Stimulated activated memory B cell treated with anti-CD40 and anti-IgM and Interleukin-4, amounts not matched to agents 10 μg/mL and 1 μg/mL and 100 μg/mL, for 72 hours (primary cell): ENCODE data around the gene TNS3.

ENCODE experiments used
- ATAC-seq: fragments of 150-1000 bp; cut with Tn5 transposase; 2 replicates; pipeline ENCODE4 v1.10.0; 2021
- H3K27ac Mint-ChIP-seq: one replicate; pipeline ENCODE4 v1.8.0; 2022; ENCODE audit warnings: mild to moderate bottlenecking, mixed read lengths
- H3K27me3 Mint-ChIP-seq: one replicate; pipeline ENCODE4 v1.8.0; 2022; ENCODE audit warnings: mixed read lengths
- H3K36me3 Mint-ChIP-seq: one replicate; pipeline ENCODE4 v1.8.0; 2022; ENCODE audit warnings: mixed read lengths
- H3K4me1 Mint-ChIP-seq: one replicate; pipeline ENCODE4 v1.8.0; 2022; ENCODE audit warnings: mixed read lengths
- H3K4me3 Mint-ChIP-seq: one replicate; pipeline ENCODE4 v1.8.0; 2022; ENCODE audit warnings: mild to moderate bottlenecking, moderate library complexity, mixed read lengths
- H3K9me3 Mint-ChIP-seq: one replicate; pipeline ENCODE4 v1.8.0; 2022; ENCODE audit warnings: mixed read lengths

Gene TNS3

DNA sequence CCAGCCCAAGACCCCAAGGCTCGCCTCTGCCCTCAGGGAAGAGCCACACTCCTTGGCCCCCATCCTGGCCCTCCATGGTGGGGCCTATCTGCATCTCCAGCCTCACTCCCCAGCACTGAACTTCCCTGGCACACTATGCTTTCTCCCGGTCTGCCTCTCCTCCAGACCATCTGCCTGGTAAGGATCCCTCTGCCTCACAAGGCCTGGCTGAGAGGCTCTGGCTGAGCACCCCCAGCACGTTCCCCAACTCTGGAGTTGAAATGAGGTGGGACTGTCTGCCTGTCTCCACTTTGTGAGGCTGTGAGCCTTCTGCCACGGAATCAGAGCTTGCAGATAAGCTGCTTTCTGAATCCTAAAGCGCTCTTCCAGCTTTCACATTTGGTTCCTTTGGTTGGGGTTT is 220.7 kb downstream of the TNS3 start:
- H3K27ac Mint-ChIP-seq, result no peak overlapping the region
- no peak overlapping the region for H3K4me3 Mint-ChIP-seq
- H3K27me3 Mint-ChIP-seq, result no peaks in the 10 kb centered on the region
- peaks cover 8% of the 10 kb centered on the region for H3K4me1 Mint-ChIP-seq
- no peaks in the 10 kb centered on the region for H3K9me3 Mint-ChIP-seq
- H3K36me3 Mint-ChIP-seq, result peaks cover 7% of the 10 kb centered on the region
- no peak for ATAC-seq

GRCh38 chr7:47360301-47360900 is 221.5 kb downstream of the TNS3 start:
- Mint-ChIP-seq H3K27ac (no peak overlapping the region), H3K9me3 (no peaks in the 10 kb centered on the region), H3K4me1 (peaks cover 8% of the 10 kb centered on the region), H3K4me3 (no peak overlapping the region), H3K27me3 (no peaks in the 10 kb centered on the region), H3K36me3 (peaks cover 7% of the 10 kb centered on the region)
- no peak for ATAC-seq

GRCh38 chr7:47358944-47359588 is 222.8 kb downstream of the TNS3 start:
- Mint-ChIP-seq H3K36me3 (peaks cover 7% of the 10 kb centered on the region), H3K4me1 (peaks cover 8% of the 10 kb centered on the region), H3K4me3 (no peak overlapping the region), H3K9me3 (no peaks in the 10 kb centered on the region), H3K27me3 (no peaks in the 10 kb centered on the region), H3K27ac (no peak overlapping the region)
- no peak for ATAC-seq

DNA sequence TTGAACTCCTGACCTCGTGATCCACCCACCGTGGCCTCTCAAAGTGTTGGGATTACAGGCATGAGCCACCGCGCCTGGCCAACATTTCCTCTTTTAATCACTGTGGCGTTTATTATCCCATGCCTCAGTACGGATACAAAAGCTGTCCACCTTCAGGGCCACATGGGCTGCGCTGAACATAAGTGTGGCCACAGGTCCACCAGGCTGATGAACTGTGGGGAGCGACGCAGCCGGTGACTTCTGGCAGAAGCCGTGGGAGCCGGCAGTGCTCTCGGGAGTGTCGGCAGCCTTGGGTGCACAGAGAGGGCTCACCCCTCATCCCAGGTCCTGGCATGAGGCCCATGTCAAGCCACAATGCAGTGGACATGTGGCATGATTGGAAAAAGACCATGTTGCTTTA is 223.6 kb downstream of the TNS3 start:
- H3K9me3 Mint-ChIP-seq, result no peaks in the 10 kb centered on the region
- H3K27me3 Mint-ChIP-seq, result no peaks in the 10 kb centered on the region
- no peak for ATAC-seq
- peaks cover 8% of the 10 kb centered on the region for H3K4me1 Mint-ChIP-seq
- H3K4me3 Mint-ChIP-seq, result no peak overlapping the region
- peaks cover 7% of the 10 kb centered on the region for H3K36me3 Mint-ChIP-seq
- no peak overlapping the region for H3K27ac Mint-ChIP-seq

GRCh38 chr7:47357863-47358262 is 224.0 kb downstream of the TNS3 start:
- ATAC-seq, result no peak
- Mint-ChIP-seq H3K4me3 (no peak overlapping the region), H3K36me3 (peaks cover 7% of the 10 kb centered on the region), H3K27me3 (no peaks in the 10 kb centered on the region), H3K27ac (no peak overlapping the region), H3K9me3 (no peaks in the 10 kb centered on the region), H3K4me1 (peaks cover 8% of the 10 kb centered on the region)

DNA sequence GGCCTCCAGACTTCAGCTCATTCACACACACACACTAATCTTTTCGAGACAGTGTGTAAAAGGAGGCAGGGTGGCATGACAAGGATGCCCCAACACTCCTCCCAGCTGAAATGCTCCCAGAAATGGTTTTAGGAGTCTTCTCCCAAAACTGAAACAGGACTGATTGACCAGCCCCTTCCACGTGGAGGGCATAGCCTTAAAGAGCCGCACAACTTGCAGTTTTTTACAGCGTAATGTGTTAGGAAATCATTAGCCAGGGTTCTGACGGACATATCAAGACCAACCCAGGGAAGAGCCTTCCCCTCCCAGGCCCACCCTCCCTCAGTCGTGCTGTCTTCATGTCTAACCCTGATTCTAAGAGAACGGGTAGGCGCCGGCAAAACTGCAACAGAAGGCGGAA is 224.6 kb downstream of the TNS3 start:
- H3K36me3 Mint-ChIP-seq, result peaks cover 7% of the 10 kb centered on the region
- H3K27me3 Mint-ChIP-seq, result no peaks in the 10 kb centered on the region
- H3K9me3 Mint-ChIP-seq, result no peaks in the 10 kb centered on the region
- peaks cover 8% of the 10 kb centered on the region for H3K4me1 Mint-ChIP-seq
- no peak overlapping the region for H3K27ac Mint-ChIP-seq
- no peak for ATAC-seq
- no peak overlapping the region for H3K4me3 Mint-ChIP-seq

DNA sequence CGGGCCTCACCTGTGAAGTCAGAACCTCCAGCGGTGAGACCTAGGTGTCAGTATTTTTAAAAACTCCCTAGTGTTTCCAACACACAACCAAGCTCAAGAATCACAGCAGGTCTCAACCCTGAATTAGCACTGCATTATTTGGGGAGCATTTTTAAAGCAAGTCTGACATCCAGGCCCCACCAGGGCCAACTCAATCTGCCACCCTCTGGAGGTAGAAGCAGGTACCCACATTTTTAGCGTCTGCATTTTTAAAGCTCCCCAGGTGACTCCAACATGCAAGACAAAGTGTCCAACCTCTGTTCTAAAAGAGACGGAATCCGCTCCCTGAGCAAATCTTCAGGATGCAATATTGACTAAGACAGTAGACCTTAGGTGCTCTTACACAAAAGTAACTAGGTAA is 225.7 kb downstream of the TNS3 start:
- ATAC-seq, result no peak
- no peak overlapping the region for H3K27ac Mint-ChIP-seq
- H3K4me1 Mint-ChIP-seq, result peaks cover 2% of the 10 kb centered on the region
- H3K36me3 Mint-ChIP-seq, result peaks cover 4% of the 10 kb centered on the region
- no peaks in the 10 kb centered on the region for H3K27me3 Mint-ChIP-seq
- no peak overlapping the region for H3K4me3 Mint-ChIP-seq
- no peaks in the 10 kb centered on the region for H3K9me3 Mint-ChIP-seq

DNA sequence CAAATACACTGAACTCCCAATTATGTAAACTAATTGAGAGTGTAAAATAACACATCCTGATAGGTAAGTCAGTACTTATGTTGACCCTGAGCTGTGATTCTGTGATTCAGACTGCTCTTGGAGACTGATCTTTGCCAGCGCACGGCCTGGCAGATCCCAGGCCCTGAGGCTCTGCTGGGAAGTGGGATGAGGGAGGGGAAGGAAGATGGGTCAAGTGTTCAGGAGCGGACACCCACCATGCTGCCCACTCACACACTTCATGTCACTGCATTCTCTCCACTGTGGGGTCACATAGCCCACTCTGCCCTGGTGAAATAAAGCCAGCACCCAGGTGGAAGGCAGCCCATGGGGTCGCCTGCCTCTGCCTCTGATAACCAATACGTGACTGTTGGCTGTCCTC is 226.2 kb downstream of the TNS3 start:
- Mint-ChIP-seq H3K36me3 (no peaks in the 10 kb centered on the region), H3K4me1 (no peaks in the 10 kb centered on the region), H3K27ac (no peak overlapping the region), H3K9me3 (no peaks in the 10 kb centered on the region), H3K4me3 (no peak overlapping the region), H3K27me3 (no peaks in the 10 kb centered on the region)
- no peak for ATAC-seq

DNA sequence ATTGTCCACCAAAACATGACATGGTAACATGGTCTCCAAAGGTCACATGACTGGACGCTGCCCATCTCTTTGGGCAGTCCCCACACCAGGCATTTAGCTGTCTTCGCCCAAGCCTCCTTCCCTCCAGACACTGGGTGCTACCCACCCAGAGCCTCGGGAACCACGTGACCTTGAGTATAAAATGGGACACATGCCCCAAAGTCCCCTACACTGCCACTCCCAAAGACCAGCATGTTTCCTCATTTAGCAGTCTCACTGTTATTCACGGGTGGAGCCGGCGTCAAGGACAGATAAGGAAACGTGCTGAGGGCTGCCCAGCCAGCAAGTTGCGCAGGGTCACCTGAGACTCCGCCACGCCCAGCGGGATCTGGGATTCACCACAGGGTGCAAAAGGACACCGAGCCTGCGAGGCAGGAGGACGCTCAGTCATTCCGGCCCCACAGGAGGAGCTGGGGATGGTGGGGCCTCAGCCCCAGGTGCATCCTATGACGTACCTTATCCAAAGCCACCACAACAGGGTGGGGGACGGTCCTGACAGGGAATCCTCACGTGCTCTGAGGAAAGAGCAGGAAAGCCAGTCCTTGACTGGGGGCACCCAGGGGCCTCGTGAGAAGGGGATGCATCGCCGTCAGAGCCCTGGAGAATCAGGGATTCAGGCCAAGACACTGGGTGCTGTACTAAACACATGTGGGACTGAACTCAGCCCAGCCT is 226.9 kb downstream of the TNS3 start:
- Mint-ChIP-seq H3K27ac (no peak overlapping the region), H3K4me3 (no peak overlapping the region)

DNA sequence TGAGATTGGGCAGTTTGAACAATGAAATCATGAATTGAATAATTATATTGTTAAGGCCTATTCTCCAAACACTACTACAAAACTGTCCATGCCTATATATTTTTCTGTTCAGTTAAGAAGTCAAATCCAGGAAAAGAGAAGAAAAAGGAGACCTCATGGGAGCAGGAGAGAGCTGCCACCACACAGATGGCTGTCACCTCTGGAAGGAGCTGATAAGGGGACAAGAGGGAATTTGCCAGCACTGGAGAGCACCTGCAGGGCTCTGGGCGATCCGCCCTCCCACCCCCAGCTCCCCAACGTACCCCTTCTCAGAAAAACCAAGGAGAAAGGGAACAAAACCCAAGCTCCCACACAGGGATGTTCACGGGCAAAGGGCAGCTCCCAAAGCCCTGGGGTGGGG is 227.8 kb downstream of the TNS3 start:
- Mint-ChIP-seq H3K4me3 (no peak overlapping the region), H3K27ac (no peak overlapping the region), H3K4me1 (no peaks in the 10 kb centered on the region), H3K27me3 (no peaks in the 10 kb centered on the region), H3K9me3 (no peaks in the 10 kb centered on the region), H3K36me3 (peaks cover 2% of the 10 kb centered on the region)
- no peak for ATAC-seq

More for the DNA sequence above, 226.9 kb downstream of the TNS3 start:
- ATAC-seq, result no peak
- Mint-ChIP-seq H3K36me3 (no peaks in the 10 kb centered on the region), H3K27me3 (no peaks in the 10 kb centered on the region), H3K4me1 (no peaks in the 10 kb centered on the region), H3K9me3 (no peaks in the 10 kb centered on the region)

GRCh38 chr7:47352394-47352968 is 229.4 kb downstream of the TNS3 start:
- no peak for ATAC-seq
- H3K9me3 Mint-ChIP-seq, result no peaks in the 10 kb centered on the region

DNA sequence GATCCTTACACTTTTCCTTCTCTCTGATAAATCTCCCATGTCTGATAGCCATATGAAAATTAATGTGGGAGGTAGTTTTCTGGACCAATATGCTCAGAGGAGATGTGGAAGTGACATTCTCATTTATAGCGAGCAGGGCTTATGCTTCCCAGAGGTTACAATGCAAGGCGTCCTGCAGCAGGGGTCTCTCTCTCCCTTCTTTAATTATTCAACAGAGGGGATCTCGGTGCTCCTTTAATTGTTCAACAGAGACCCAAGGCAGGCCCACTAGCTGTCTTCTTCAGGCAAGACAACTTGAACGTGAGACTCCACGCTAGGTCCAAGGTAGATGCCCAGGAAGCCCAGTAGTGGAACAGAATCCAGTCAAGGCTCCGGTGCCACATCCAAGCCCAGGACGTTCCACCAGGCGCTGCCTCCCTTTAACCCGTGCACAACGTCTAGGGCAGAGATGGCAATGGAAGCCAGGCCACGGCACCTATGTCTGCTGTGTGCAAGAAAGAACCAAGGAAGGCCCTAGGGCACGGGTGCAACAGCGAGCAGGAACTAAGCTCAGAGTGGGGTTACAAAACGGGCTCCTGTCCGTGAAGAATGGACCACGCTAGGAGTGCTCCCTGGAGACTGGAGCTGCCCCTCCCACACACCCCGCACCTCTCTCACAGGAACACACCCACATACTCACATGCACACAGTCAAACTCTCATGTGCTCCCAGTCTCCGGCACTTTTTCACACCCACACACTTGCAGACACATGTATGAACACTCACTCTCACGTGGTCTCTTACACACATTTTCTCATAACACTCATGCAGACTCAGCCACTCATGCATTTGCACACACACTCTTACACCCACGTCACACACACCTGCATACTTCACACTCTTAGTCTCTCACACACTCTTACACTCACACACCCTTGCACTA is 230.4 kb downstream of the TNS3 start:
- H3K4me3 Mint-ChIP-seq, result no peak overlapping the region
- no peaks in the 10 kb centered on the region for H3K27me3 Mint-ChIP-seq
- H3K9me3 Mint-ChIP-seq, result no peaks in the 10 kb centered on the region
- ATAC-seq, result no peak
- peaks cover 3% of the 10 kb centered on the region for H3K36me3 Mint-ChIP-seq
- no peaks in the 10 kb centered on the region for H3K4me1 Mint-ChIP-seq
- H3K27ac Mint-ChIP-seq, result no peak overlapping the region

More at GRCh38 chr7:47352394-47352968, 229.4 kb downstream of the TNS3 start:
- Mint-ChIP-seq H3K4me3 (no peak overlapping the region), H3K27me3 (no peaks in the 10 kb centered on the region), H3K36me3 (peaks cover 3% of the 10 kb centered on the region), H3K4me1 (no peaks in the 10 kb centered on the region), H3K27ac (no peak overlapping the region)

DNA sequence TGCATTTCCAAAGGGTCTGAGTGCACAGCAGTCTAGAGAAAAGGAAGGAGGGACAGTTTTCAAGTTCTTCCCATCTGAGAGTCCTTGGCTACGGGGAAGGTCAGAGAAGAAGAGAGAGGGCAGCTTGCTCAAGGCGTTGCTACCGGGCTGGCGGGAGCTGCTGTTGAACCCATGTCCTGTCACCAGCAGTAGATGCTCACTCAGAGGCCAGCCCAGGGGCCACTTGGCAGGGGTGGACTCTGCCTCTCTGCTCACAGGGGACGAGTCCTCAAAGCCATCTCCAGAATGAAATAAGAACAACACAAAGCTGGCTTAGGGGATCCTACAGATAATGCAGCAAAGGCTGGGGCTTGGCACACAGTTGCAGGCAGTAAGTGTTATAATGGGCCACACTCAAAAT is 231.5 kb downstream of the TNS3 start:
- Mint-ChIP-seq H3K4me3 (no peak overlapping the region), H3K36me3 (peaks cover 9% of the 10 kb centered on the region), H3K9me3 (no peaks in the 10 kb centered on the region), H3K27ac (no peak overlapping the region), H3K4me1 (no peaks in the 10 kb centered on the region), H3K27me3 (no peaks in the 10 kb centered on the region)
- no peak for ATAC-seq

GRCh38 chr7:47349401-47349800 is 232.5 kb downstream of the TNS3 start:
- Mint-ChIP-seq H3K4me3 (no peak overlapping the region), H3K36me3 (peaks cover 16% of the 10 kb centered on the region), H3K27ac (no peak overlapping the region), H3K4me1 (no peaks in the 10 kb centered on the region), H3K9me3 (no peaks in the 10 kb centered on the region), H3K27me3 (no peaks in the 10 kb centered on the region)
- no peak for ATAC-seq

DNA sequence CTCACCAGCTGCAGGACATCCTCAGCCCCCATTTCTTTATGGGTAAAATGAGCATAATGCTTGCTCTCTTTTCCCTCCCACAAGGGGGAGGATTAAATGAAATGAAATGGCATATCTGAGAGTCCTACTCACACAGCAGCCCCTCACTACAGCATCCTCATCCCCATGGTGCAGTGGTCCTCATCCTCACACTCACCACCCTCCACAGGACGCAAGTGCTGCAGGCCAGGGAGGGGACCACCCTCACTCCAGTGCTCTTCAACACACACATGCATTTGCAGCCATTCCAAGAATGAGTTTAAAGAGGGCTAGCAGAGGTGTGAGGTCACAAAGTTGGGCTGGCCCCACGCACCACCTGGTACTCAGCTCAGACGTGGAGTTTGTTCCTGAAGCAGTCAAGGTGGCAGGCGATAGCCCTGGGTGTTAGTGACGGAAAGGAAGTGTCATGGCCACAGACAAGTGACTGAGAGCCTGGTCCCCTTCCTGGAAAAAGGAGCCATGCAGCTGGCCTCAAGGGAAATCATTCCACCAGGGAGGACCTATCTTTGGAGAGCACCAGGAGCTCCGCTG is 234.0 kb downstream of the TNS3 start:
- Mint-ChIP-seq H3K27ac (no peak overlapping the region), H3K4me1 (no peaks in the 10 kb centered on the region), H3K4me3 (no peak overlapping the region), H3K27me3 (no peaks in the 10 kb centered on the region), H3K36me3 (peaks cover 23% of the 10 kb centered on the region), H3K9me3 (no peaks in the 10 kb centered on the region)
- ATAC-seq, result no peak
